ENCODE results near the gene PRDM10.
"Not testable (repeated sequence)": the region's sequence is repeated elsewhere in the genome, so short reads cannot be mapped to it uniquely, and the experiment has no call there.

The PRDM10 gene

DNA sequence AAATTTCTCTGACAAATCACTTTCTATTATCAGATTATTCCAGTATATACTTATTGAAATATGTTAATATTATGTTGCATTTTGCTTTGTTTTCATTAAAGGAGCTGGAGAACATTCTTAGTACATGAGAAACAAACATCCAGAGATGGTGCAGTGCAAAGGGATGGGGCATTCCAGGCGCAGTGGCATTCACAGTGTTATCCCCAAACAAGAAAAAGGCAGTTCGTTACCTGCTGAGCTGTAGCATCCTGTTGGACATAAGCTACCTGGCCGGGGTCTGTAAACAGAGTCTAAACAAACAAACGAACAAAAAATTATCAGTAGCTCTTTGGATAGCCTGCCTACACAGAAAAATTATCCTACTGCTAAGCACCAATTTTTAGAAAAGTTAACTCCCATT lies 47.4 kb downstream of the PRDM10 start:
- no peaks in the 10 kb centered on the region for H3K27me3 ChIP-seq (ENCODE audit: control insufficient read depth in 1 of 2, insufficient read depth in 1 of 2, low read length in 2 of 2)
- no peak overlapping the region for H2AK5ac ChIP-seq (ENCODE audit: low read length, severe bottlenecking)
- no peaks in the 10 kb centered on the region for H3K9me3 ChIP-seq (ENCODE audit: control insufficient read depth, low read length)
- peaks cover 13 to 26% of the 10 kb centered on the region in 2 experiments for H3K36me3 ChIP-seq (ENCODE audit: control insufficient read depth in 1 of 2, insufficient read depth in 2 of 2, low read depth in 1 of 2, low read length in 2 of 2)
- H3K27ac ChIP-seq (ENCODE audit: low read length, poor library complexity, severe bottlenecking) = no peak overlapping the region
- no peak overlapping the region for H2AFZ ChIP-seq (ENCODE audit: low read depth, low read length)
- H4K91ac ChIP-seq (ENCODE audit: low read length) = no peak overlapping the region
- no peak overlapping the region for H4K8ac ChIP-seq (ENCODE audit: low read length)
- H3K4me2 ChIP-seq (ENCODE audit: low read length, poor library complexity, severe bottlenecking) = no peak overlapping the region
- peaks cover 5% of the 10 kb centered on the region for H3K4me1 ChIP-seq (ENCODE audit: control insufficient read depth, insufficient read depth, low read depth, low read length)
- no peak overlapping the region for H3K4me3 ChIP-seq (ENCODE audit: insufficient read depth in 1 of 2, low read depth in 1 of 2, low read length in 2 of 2)
- no peak overlapping the region for H2BK15ac ChIP-seq (ENCODE audit: low read depth, poor library complexity, severe bottlenecking)
- H3K14ac ChIP-seq (ENCODE audit: low read length in 2 of 2) = no peak overlapping the region
- H3K23ac ChIP-seq (ENCODE audit: low read length in 2 of 2) = no peak overlapping the region
- H3K4ac ChIP-seq (ENCODE audit: low read depth in 1 of 2, low read length in 2 of 2) = no peak overlapping the region
- DNase-seq = no peak
- WGBS = 95% methylated on average over 4 of the region's 4 CpGs
- H3K18ac ChIP-seq (ENCODE audit: low read depth in 1 of 2, low read length in 2 of 2) = no peak overlapping the region
- no peak overlapping the region for H2BK12ac ChIP-seq (ENCODE audit: low read length in 2 of 2)
- H2BK120ac ChIP-seq (ENCODE audit: low read depth, low read length) = no peak overlapping the region
- H2BK5ac ChIP-seq (ENCODE audit: low read depth, low read length, poor library complexity, severe bottlenecking) = no peak overlapping the region
- no peaks in the 10 kb centered on the region for H3K79me1 ChIP-seq (replicated peaks; ENCODE audit: low read length, poor library complexity, severe bottlenecking)
- H3K9ac ChIP-seq (ENCODE audit: low read length) = no peak overlapping the region

- H3K18ac ChIP-seq (ENCODE audit: low read depth in 1 of 2, low read length in 2 of 2); H3K4me2 ChIP-seq (ENCODE audit: low read length, poor library complexity, severe bottlenecking); H3K9me3 ChIP-seq (ENCODE audit: control insufficient read depth, low read length); H3K4ac ChIP-seq (ENCODE audit: low read depth in 1 of 2, low read length in 2 of 2); H2BK120ac ChIP-seq (ENCODE audit: low read depth, low read length); H3K27ac ChIP-seq (ENCODE audit: low read length, poor library complexity, severe bottlenecking); H3K23ac ChIP-seq (ENCODE audit: low read length in 2 of 2); H4K91ac ChIP-seq (ENCODE audit: low read length); DNase-seq; H2AK5ac ChIP-seq (ENCODE audit: low read length, severe bottlenecking); H3K27me3 ChIP-seq (ENCODE audit: control insufficient read depth in 1 of 2, insufficient read depth in 1 of 2, low read length in 2 of 2); H2BK5ac ChIP-seq (ENCODE audit: low read depth, low read length, poor library complexity, severe bottlenecking); H3K9ac ChIP-seq (ENCODE audit: low read length); H2BK12ac ChIP-seq (ENCODE audit: low read length in 2 of 2); H3K79me1 ChIP-seq (replicated peaks; ENCODE audit: low read length, poor library complexity, severe bottlenecking); H3K4me1 ChIP-seq (ENCODE audit: control insufficient read depth, insufficient read depth, low read depth, low read length); H3K4me3 ChIP-seq (ENCODE audit: insufficient read depth in 1 of 2, low read depth in 1 of 2, low read length in 2 of 2); H3K14ac ChIP-seq (ENCODE audit: low read length in 2 of 2); H2BK15ac ChIP-seq (ENCODE audit: low read depth, poor library complexity, severe bottlenecking); H2AFZ ChIP-seq (ENCODE audit: low read depth, low read length); H4K8ac ChIP-seq (ENCODE audit: low read length): not testable (repeated sequence)
- 100% methylated on average over 1 of the region's 1 CpG for WGBS
- H3K36me3 ChIP-seq (ENCODE audit: control insufficient read depth in 1 of 2, insufficient read depth in 2 of 2, low read depth in 1 of 2, low read length in 2 of 2) = peaks cover 13 to 26% of the 10 kb centered on the region in 2 experiments
These were observed 47.9 kb downstream of the PRDM10 start for GRCh38 chr11:129954703-129955102.

DNA sequence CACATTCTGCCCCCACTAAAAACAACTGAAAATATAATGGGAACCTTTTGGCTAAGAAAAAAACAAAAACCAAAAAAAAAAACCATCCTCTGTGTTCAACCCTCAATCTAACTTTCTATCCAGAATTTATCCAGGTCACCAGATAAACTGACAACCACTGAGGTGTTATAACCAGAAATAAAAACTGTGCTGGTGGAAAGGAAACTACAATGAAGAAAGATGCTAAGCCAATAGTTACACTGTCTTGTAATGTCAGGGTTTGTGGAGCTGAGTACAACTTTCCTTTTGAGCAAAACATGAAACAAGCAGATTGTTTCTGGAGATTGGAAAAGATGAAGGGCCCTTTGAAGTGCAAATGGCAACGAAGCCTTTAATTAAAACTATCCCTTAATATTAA lies 50.8 kb downstream of the PRDM10 start:
- no peak overlapping the region for H3K14ac ChIP-seq (ENCODE audit: low read length in 2 of 2)
- H4K91ac ChIP-seq (ENCODE audit: low read length) = no peak overlapping the region
- no peak overlapping the region for H2BK5ac ChIP-seq (ENCODE audit: low read depth, low read length, poor library complexity, severe bottlenecking)
- H3K9me3 ChIP-seq (ENCODE audit: control insufficient read depth, low read length) = no peaks in the 10 kb centered on the region
- H3K27ac ChIP-seq (ENCODE audit: low read length, poor library complexity, severe bottlenecking) = no peak overlapping the region
- H3K4ac ChIP-seq (ENCODE audit: low read depth in 1 of 2, low read length in 2 of 2) = no peak overlapping the region
- H3K4me1 ChIP-seq (ENCODE audit: control insufficient read depth, insufficient read depth, low read depth, low read length) = peaks cover 8% of the 10 kb centered on the region
- no peak overlapping the region for H2BK15ac ChIP-seq (ENCODE audit: low read depth, poor library complexity, severe bottlenecking)
- no peak overlapping the region for H2BK120ac ChIP-seq (ENCODE audit: low read depth, low read length)
- no peak overlapping the region for H4K8ac ChIP-seq (ENCODE audit: low read length)
- H2AFZ ChIP-seq (ENCODE audit: low read depth, low read length) = no peak overlapping the region
- no peak overlapping the region for H3K4me3 ChIP-seq (ENCODE audit: insufficient read depth in 1 of 2, low read depth in 1 of 2, low read length in 2 of 2)
- no peaks in the 10 kb centered on the region for H3K27me3 ChIP-seq (ENCODE audit: control insufficient read depth in 1 of 2, insufficient read depth in 1 of 2, low read length in 2 of 2)
- H3K9ac ChIP-seq (ENCODE audit: low read length) = no peak overlapping the region
- no peak overlapping the region for H2BK12ac ChIP-seq (ENCODE audit: low read length in 2 of 2)
- H3K23ac ChIP-seq (ENCODE audit: low read length in 2 of 2) = no peak overlapping the region
- H3K4me2 ChIP-seq (ENCODE audit: low read length, poor library complexity, severe bottlenecking) = no peak overlapping the region
- H3K18ac ChIP-seq (ENCODE audit: low read depth in 1 of 2, low read length in 2 of 2) = no peak overlapping the region
- no peak for DNase-seq
- WGBS = no CpG with 5 or more reads among the region's 1 CpG
- H3K79me1 ChIP-seq (replicated peaks; ENCODE audit: low read length, poor library complexity, severe bottlenecking) = peaks cover 4% of the 10 kb centered on the region
- no peak overlapping the region for H2AK5ac ChIP-seq (ENCODE audit: low read length, severe bottlenecking)
- H3K36me3 ChIP-seq (ENCODE audit: control insufficient read depth in 1 of 2, insufficient read depth in 2 of 2, low read depth in 1 of 2, low read length in 2 of 2) = peaks cover 13 to 22% of the 10 kb centered on the region in 2 experiments

GRCh38 chr11:129951201-129951865 lies 51.3 kb downstream of the PRDM10 start:
- Histone ChIP-seq H3K23ac (ENCODE audit: low read length in 2 of 2) (no peak overlapping the region), H3K4me3 (ENCODE audit: insufficient read depth in 1 of 2, low read depth in 1 of 2, low read length in 2 of 2) (no peak overlapping the region), H4K91ac (ENCODE audit: low read length) (no peak overlapping the region), H3K4me1 (ENCODE audit: control insufficient read depth, insufficient read depth, low read depth, low read length) (peaks cover 11% of the 10 kb centered on the region), H4K8ac (ENCODE audit: low read length) (no peak overlapping the region), H3K36me3 (ENCODE audit: control insufficient read depth in 1 of 2, insufficient read depth in 2 of 2, low read depth in 1 of 2, low read length in 2 of 2) (peaks cover 19 to 23% of the 10 kb centered on the region in 2 experiments), H2BK120ac (ENCODE audit: low read depth, low read length) (no peak overlapping the region), H3K27me3 (ENCODE audit: control insufficient read depth in 1 of 2, insufficient read depth in 1 of 2, low read length in 2 of 2) (no peaks in the 10 kb centered on the region), H3K27ac (ENCODE audit: low read length, poor library complexity, severe bottlenecking) (no peak overlapping the region), H3K4me2 (ENCODE audit: low read length, poor library complexity, severe bottlenecking) (no peak overlapping the region), H3K9me3 (ENCODE audit: control insufficient read depth, low read length) (no peaks in the 10 kb centered on the region), H2AFZ (ENCODE audit: low read depth, low read length) (no peak overlapping the region), H3K4ac (ENCODE audit: low read depth in 1 of 2, low read length in 2 of 2) (no peak overlapping the region), H3K9ac (ENCODE audit: low read length) (no peak overlapping the region), H2BK15ac (ENCODE audit: low read depth, poor library complexity, severe bottlenecking) (no peak overlapping the region), H2BK12ac (ENCODE audit: low read length in 2 of 2) (no peak overlapping the region), H3K18ac (ENCODE audit: low read depth in 1 of 2, low read length in 2 of 2) (no peak overlapping the region), H3K14ac (ENCODE audit: low read length in 2 of 2) (no peak overlapping the region), H2AK5ac (ENCODE audit: low read length, severe bottlenecking) (no peak overlapping the region), H2BK5ac (ENCODE audit: low read depth, low read length, poor library complexity, severe bottlenecking) (no peak overlapping the region), H3K79me1 (replicated peaks; ENCODE audit: low read length, poor library complexity, severe bottlenecking) (peaks cover 4% of the 10 kb centered on the region)
- DNase-seq = no peak
- WGBS = 92% methylated on average over 9 of the region's 10 CpGs

Data from mesenchymal stem cell (in vitro differentiated cells and primary cell).